HG03175 (cell line): Measurements from ENCODE around the gene FBXL14.

Experiments used
- ATAC-seq: cut with Tn5 transposase; IDR thresholded peaks from one replicate; pipeline ENCODE4 v1.9.1; 2021; ENCODE audit warnings: mild to moderate bottlenecking, moderate library complexity; ENCODE audit not compliant: unreplicated experiment

The FBXL14 gene

GRCh38 chr12:1594261-1595025 is at the start of gene FBXL14:
FBXL14 (minus strand) TSS chr12:1594581; CDS start chr12:1594066, 515 bp downstream.
- ATAC-seq = peak; percentile 58

- ATAC-seq = no peak
Observed at GRCh38 chr12:1643905-1644533, 49.6 kb upstream of the FBXL14 start.

GRCh38 chr12:1643043-1643442 is 48.7 kb upstream of the FBXL14 start:
- ATAC-seq = no peak

GRCh38 chr12:1642513-1642912 is 48.1 kb upstream of the FBXL14 start:
- ATAC-seq = no peak

- no peak for ATAC-seq
Observed at GRCh38 chr12:1640328-1641234, 46.2 kb upstream of the FBXL14 start.

GRCh38 chr12:1639538-1639937 is 45.2 kb upstream of the FBXL14 start:
- no peak for ATAC-seq

- ATAC-seq = no peak
Observed at GRCh38 chr12:1638203-1638602, 43.8 kb upstream of the FBXL14 start.

- no peak for ATAC-seq
Observed at GRCh38 chr12:1635301-1636095, 41.1 kb upstream of the FBXL14 start.

- no peak for ATAC-seq
Observed at GRCh38 chr12:1634590-1635191, 40.3 kb upstream of the FBXL14 start.

- ATAC-seq = no peak
Observed at GRCh38 chr12:1634149-1634548, 39.8 kb upstream of the FBXL14 start.

- no peak for ATAC-seq
Observed at GRCh38 chr12:1633459-1633858, 39.1 kb upstream of the FBXL14 start.

- ATAC-seq = no peak
Observed at GRCh38 chr12:1632702-1633101, 38.3 kb upstream of the FBXL14 start.

- ATAC-seq = no peak
Observed at GRCh38 chr12:1630827-1631591, 36.6 kb upstream of the FBXL14 start.

- ATAC-seq = no peak
Observed at GRCh38 chr12:1630133-1630826, 35.9 kb upstream of the FBXL14 start.

GRCh38 chr12:1629338-1630132 is 35.2 kb upstream of the FBXL14 start:
- no peak for ATAC-seq

- ATAC-seq = no peak
Observed at GRCh38 chr12:1628666-1629337, 34.4 kb upstream of the FBXL14 start, which contains the start of gene WNT5B. WNT5B (plus strand) TSS chr12:1629231; CDS start chr12:1631355, 2,124 bp downstream.

- no peak for ATAC-seq
Observed at GRCh38 chr12:1622406-1622805, 28.0 kb upstream of the FBXL14 start.
